ENCODE measurements around the gene ISCA2.

The ISCA2 gene

GRCh38 chr14:74482571-74482970 is 11.0 kb upstream of the ISCA2 start:
- no peak overlapping the region for H3K4me3 ChIP-seq (replicated peaks; ENCODE audit: low read depth, low read length)
- no peak for DNase-seq (ENCODE audit: extremely low read depth, insufficient read length)
- H3K27me3 ChIP-seq (replicated peaks; ENCODE audit: control insufficient read depth, insufficient read depth, low read length): no peaks in the 10 kb centered on the region
- peaks cover 3% of the 10 kb centered on the region for H3K36me3 ChIP-seq (ENCODE audit: control insufficient read depth, insufficient read depth, low read length)
- TF ChIP-seq, protein P1, sequence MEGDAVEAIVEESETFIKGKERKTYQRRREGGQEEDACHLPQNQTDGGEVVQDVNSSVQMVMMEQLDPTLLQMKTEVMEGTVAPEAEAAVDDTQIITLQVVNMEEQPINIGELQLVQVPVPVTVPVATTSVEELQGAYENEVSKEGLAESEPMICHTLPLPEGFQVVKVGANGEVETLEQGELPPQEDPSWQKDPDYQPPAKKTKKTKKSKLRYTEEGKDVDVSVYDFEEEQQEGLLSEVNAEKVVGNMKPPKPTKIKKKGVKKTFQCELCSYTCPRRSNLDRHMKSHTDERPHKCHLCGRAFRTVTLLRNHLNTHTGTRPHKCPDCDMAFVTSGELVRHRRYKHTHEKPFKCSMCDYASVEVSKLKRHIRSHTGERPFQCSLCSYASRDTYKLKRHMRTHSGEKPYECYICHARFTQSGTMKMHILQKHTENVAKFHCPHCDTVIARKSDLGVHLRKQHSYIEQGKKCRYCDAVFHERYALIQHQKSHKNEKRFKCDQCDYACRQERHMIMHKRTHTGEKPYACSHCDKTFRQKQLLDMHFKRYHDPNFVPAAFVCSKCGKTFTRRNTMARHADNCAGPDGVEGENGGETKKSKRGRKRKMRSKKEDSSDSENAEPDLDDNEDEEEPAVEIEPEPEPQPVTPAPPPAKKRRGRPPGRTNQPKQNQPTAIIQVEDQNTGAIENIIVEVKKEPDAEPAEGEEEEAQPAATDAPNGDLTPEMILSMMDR (IDR thresholded peaks at IDR 0.05; ENCODE audit: insufficient read depth, low read length, poor library complexity, severe bottlenecking): no peak

- no peaks in the 10 kb centered on the region for H3K27me3 ChIP-seq (replicated peaks; ENCODE audit: control insufficient read depth, insufficient read depth, low read length)
- TF ChIP-seq, protein P1 (IDR thresholded peaks at IDR 0.05; ENCODE audit: insufficient read depth, low read length, poor library complexity, severe bottlenecking): no peak
- H3K36me3 ChIP-seq (ENCODE audit: control insufficient read depth, insufficient read depth, low read length): peaks cover 3% of the 10 kb centered on the region
- no peak for DNase-seq (ENCODE audit: extremely low read depth, insufficient read length)
- H3K4me3 ChIP-seq (replicated peaks; ENCODE audit: low read depth, low read length): no peak overlapping the region
These were observed 10.2 kb upstream of the ISCA2 start for GRCh38 chr14:74483321-74483720.

DNA sequence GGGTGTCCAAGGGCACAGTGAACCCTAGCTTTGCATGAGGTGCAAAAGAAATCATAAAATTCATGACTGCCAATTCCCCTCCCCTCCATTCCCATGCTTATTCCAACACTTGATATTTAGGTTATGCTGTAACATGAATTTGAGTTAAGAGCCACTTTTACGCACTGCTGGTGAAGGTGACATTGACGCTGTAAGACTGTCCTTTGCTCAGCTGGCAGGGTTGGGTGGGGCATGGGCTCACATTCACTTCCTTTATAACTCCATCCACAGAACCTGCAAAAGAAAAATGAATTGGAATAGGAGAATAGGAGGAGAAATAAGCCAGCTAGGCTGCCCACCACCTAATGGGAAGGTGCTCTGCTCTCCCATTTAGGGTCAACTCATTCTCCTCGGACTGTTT is 7.4 kb upstream of the ISCA2 start:
- no peak for DNase-seq (ENCODE audit: extremely low read depth, insufficient read length)
- H3K27me3 ChIP-seq (replicated peaks; ENCODE audit: control insufficient read depth, insufficient read depth, low read length): no peaks in the 10 kb centered on the region
- peaks cover 1% of the 10 kb centered on the region; the same call in 1 of the 2 replicates for H3K36me3 ChIP-seq (ENCODE audit: control insufficient read depth, insufficient read depth, low read length)
- TF ChIP-seq, protein P1 (IDR thresholded peaks at IDR 0.05; ENCODE audit: insufficient read depth, low read length, poor library complexity, severe bottlenecking): no peak
- H3K4me3 ChIP-seq (replicated peaks; ENCODE audit: low read depth, low read length): no peak overlapping the region

DNA sequence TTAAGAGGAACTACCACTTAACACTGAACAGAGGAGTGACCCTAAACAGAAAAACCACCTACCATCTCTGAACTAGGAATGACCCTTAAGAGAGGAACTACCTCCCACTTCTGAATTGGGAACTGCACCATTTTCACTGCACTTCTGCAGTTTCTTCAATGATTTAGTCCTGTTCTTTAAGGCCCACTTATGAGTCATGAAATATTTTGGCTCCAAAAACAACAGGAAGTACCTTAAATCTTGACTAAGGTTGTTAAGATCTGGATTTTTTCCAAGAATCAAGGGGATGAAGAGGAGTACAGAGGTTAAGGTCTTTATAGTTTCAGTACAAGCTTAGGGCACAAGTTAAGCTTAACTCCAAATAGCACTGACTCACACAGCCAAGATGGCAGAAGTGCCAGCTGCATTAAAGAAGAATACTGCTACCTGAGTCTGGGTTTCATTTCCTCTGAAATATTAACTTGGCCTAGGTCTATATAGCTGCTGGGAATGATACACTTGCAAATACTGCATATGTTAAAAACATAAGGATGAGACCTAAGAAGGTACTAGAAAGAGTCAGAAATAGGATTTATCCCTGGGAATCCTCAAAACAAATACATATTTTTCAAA is 4.7 kb upstream of the ISCA2 start:
- Histone ChIP-seq H3K36me3 (ENCODE audit: control insufficient read depth, insufficient read depth, low read length) (peaks cover 1% of the 10 kb centered on the region; the same call in 1 of the 2 replicates), H3K27me3 (replicated peaks; ENCODE audit: control insufficient read depth, insufficient read depth, low read length) (no peaks in the 10 kb centered on the region), H3K4me3 (replicated peaks; ENCODE audit: low read depth, low read length) (no peak overlapping the region)
- DNase-seq (ENCODE audit: extremely low read depth, insufficient read length): no peak
- TF ChIP-seq, protein P1 (IDR thresholded peaks at IDR 0.05; ENCODE audit: insufficient read depth, low read length, poor library complexity, severe bottlenecking): no peak

DNA sequence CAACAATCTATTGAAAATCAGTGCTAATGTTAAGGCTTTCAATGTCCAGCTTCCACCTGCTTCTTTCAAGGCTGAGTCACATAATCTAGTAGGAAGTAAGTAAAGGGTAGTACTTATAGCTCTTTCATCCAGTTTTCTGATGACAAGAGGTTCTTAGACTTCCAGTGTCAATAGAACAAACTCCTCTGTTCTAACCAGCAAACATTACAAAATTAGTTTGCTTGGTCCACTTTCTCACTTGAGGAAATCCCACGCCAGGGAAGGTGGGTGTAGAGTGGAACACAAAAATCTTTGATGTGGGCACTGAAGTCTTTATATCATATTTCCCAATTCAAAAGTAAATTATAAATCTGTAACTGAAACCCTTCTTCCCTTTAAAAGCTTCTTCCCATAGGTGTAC is 3.1 kb upstream of the ISCA2 start:
- no peaks in the 10 kb centered on the region for H3K27me3 ChIP-seq (replicated peaks; ENCODE audit: control insufficient read depth, insufficient read depth, low read length)
- peaks cover 1% of the 10 kb centered on the region; the same call in 1 of the 2 replicates for H3K36me3 ChIP-seq (ENCODE audit: control insufficient read depth, insufficient read depth, low read length)
- DNase-seq (ENCODE audit: extremely low read depth, insufficient read length): no peak
- TF ChIP-seq, protein P1 (IDR thresholded peaks at IDR 0.05; ENCODE audit: insufficient read depth, low read length, poor library complexity, severe bottlenecking): no peak
- H3K4me3 ChIP-seq (replicated peaks; ENCODE audit: low read depth, low read length): no peak overlapping the region
